Activated naive CD8-positive, alpha-beta T cell (primary cell): Measurements from ENCODE around the gene COLQ.
"Not testable (repeated sequence)": the region's sequence is repeated elsewhere in the genome, so short reads cannot be mapped to it uniquely, and the experiment has no call there.

Experiments
- H3K27ac Mint-ChIP-seq: one replicate; pipeline ENCODE4 v1.8.0; 2021; ENCODE audit warnings: mixed read lengths
- H3K27me3 Mint-ChIP-seq: one replicate; pipeline ENCODE4 v1.8.0; 2021; ENCODE audit warnings: mixed read lengths
- H3K36me3 Mint-ChIP-seq: one replicate; pipeline ENCODE4 v1.8.0; 2021; ENCODE audit warnings: mixed read lengths
- H3K4me1 Mint-ChIP-seq: one replicate; pipeline ENCODE4 v1.8.0; 2021; ENCODE audit warnings: low read depth, mixed read lengths
- H3K4me3 Mint-ChIP-seq: one replicate; pipeline ENCODE4 v1.8.0; 2021; ENCODE audit warnings: mild to moderate bottlenecking, mixed read lengths
- H3K9me3 Mint-ChIP-seq: one replicate; pipeline ENCODE4 v1.8.0; 2021; ENCODE audit warnings: low read depth, mixed read lengths

The COLQ gene

DNA sequence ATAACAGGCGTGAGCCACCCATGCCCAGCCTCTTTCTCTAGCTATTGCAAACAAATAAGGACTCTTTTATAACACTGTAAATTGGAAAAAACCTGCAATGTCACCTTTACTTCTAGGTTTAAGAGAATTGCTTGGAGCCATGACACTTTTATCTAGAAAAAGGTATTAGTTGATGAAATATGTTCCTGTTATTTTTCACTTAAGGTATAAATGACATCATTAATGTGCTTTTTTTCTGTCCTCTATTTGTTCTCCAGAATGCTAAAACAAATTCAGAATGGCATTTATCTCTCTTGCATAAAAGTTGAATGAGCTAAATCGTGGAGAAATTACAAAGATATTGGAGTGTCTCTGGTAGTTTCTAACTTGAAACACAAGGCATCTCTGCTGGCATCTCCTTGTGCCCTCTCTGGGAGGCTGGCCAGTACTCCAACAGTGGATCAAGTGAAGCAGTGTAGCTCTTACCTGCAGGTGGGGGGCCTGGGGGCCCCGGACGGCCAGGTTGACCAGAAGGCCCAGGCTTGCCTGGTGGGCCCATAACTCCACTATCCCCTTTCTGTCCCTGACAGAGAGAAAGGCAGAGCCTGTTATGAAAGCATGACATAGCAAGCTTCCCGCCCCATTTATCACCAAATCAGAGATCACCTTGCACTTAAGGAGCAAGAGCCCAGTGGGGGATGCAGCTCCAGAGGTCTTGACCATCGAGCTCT lies 55.5 kb downstream of the COLQ start:
- H3K36me3 Mint-ChIP-seq: no peaks in the 10 kb centered on the region
- H3K4me1 Mint-ChIP-seq: peaks cover 11% of the 10 kb centered on the region
- H3K9me3 Mint-ChIP-seq: no peaks in the 10 kb centered on the region
- no peaks in the 10 kb centered on the region for H3K27me3 Mint-ChIP-seq
- no peak overlapping the region for H3K27ac Mint-ChIP-seq
- H3K4me3 Mint-ChIP-seq: no peak overlapping the region

- Mint-ChIP-seq H3K27ac (no peak overlapping the region), H3K4me1 (peaks cover 18% of the 10 kb centered on the region), H3K36me3 (peaks cover 4% of the 10 kb centered on the region), H3K9me3 (peaks cover 4% of the 10 kb centered on the region), H3K27me3 (no peaks in the 10 kb centered on the region), H3K4me3 (no peak overlapping the region)
These were observed 59.1 kb downstream of the COLQ start for GRCh38 chr3:15462451-15462850.

- H3K4me1 Mint-ChIP-seq: peaks cover 18% of the 10 kb centered on the region
- H3K4me3 Mint-ChIP-seq: no peak overlapping the region
- H3K9me3 Mint-ChIP-seq: peaks cover 4% of the 10 kb centered on the region
- no peak overlapping the region for H3K27ac Mint-ChIP-seq
- H3K36me3 Mint-ChIP-seq: peaks cover 4% of the 10 kb centered on the region
- no peaks in the 10 kb centered on the region for H3K27me3 Mint-ChIP-seq
These were observed 60.5 kb downstream of the COLQ start for GRCh38 chr3:15460891-15461531.

GRCh38 chr3:15458212-15458780 lies 63.2 kb downstream of the COLQ start:
- H3K27me3 Mint-ChIP-seq: no peaks in the 10 kb centered on the region
- H3K36me3 Mint-ChIP-seq: peaks cover 5% of the 10 kb centered on the region
- H3K4me3 Mint-ChIP-seq: no peak overlapping the region
- peaks cover 4% of the 10 kb centered on the region for H3K9me3 Mint-ChIP-seq
- H3K27ac Mint-ChIP-seq: no peak overlapping the region
- peaks cover 18% of the 10 kb centered on the region for H3K4me1 Mint-ChIP-seq

DNA sequence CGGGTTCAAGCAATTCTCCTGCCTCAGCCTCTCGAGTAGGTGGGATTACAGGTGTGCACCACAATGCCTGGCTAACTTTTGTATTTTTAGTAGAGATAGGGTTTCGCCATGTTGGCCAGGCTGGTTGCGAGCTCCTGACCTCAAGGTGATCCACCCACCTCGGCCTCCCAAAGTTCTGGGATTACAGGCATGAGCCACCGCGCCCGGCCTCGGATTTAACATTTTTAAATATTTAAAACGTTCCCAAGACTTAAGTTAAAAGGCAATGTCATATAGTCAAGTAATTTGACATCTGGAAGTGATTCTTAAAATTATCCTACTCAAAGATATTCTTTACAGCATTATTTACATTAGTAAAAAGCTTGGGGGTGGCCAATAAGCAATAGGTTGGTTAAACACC lies 64.6 kb downstream of the COLQ start:
- not testable (repeated sequence) for H3K36me3 Mint-ChIP-seq, H3K9me3 Mint-ChIP-seq

DNA sequence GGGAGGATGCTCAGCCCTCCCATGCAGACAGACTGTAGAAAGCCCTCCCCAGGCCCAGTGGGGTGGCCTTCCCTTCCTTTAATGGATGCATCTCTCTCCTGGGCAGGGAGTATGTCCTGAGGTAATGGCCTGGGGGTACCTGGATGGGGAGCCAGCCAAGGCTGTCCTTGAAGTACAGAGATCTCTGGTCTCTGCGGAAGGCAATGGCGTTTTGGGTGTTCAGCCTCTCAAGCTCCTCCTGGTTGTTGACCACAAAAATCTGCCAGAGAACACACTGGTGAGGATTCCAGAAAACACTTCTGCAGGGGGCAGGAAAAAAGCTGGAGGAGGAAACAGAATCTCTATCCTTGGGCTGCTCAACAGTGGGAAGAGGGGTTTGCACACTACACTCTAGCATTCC lies 65.2 kb downstream of the COLQ start:
- no peak overlapping the region for H3K4me3 Mint-ChIP-seq
- H3K9me3 Mint-ChIP-seq: peaks cover 4% of the 10 kb centered on the region
- H3K27me3 Mint-ChIP-seq: no peaks in the 10 kb centered on the region
- no peak overlapping the region for H3K27ac Mint-ChIP-seq
- H3K36me3 Mint-ChIP-seq: peaks cover 5% of the 10 kb centered on the region
- peaks cover 10% of the 10 kb centered on the region for H3K4me1 Mint-ChIP-seq

More for the DNA sequence above, 64.6 kb downstream of the COLQ start:
- not testable (repeated sequence) for H3K27ac Mint-ChIP-seq, H3K27me3 Mint-ChIP-seq, H3K4me3 Mint-ChIP-seq
- H3K4me1 Mint-ChIP-seq: peaks cover 13% of the 10 kb centered on the region

DNA sequence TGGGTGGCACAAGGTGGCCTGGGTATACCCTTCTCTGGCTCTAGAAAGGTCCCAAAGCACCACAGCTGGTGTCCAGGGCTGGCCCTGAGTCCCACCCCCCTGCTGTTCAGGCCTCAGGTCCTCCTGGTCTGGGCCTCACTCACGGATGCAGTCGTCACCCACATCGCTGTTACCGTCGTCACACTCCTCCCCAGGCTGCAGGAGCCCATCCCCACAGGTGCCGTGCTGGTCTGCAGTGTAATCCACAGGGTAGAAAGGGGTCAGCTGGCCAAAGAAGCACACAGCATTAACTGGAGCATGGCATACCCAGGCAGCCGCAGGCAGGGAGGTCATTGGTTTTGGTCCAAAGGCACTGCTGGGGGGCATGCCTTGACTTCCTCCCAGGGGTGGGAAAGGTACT lies 65.8 kb downstream of the COLQ start:
- Mint-ChIP-seq H3K4me1 (peaks cover 4% of the 10 kb centered on the region), H3K36me3 (peaks cover 5% of the 10 kb centered on the region), H3K27me3 (no peaks in the 10 kb centered on the region), H3K27ac (no peak overlapping the region), H3K9me3 (peaks cover 4% of the 10 kb centered on the region), H3K4me3 (no peak overlapping the region)

DNA sequence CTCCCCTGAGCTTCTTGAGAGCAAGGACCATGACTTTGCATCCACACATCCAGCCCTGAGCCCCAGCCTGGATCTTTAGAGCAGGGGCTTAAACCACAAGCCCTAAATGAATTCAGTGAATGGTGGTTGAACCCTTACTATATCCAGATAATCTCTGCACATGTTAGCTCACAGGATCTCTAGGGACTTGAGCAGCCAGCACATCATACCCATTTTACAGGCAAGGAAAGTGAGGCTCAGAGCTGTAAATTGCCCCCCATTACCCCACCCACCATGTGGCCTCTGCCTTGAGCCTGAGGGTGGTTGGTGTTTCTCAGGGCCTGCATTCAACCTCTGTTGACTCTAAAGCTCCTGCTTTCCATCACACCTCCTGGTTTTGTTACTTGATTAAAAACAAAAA lies 66.5 kb downstream of the COLQ start:
- peaks cover 9% of the 10 kb centered on the region for H3K36me3 Mint-ChIP-seq
- no peaks in the 10 kb centered on the region for H3K27me3 Mint-ChIP-seq
- peaks cover 4% of the 10 kb centered on the region for H3K9me3 Mint-ChIP-seq
- H3K4me3 Mint-ChIP-seq: no peak overlapping the region
- H3K4me1 Mint-ChIP-seq: no peaks in the 10 kb centered on the region
- no peak overlapping the region for H3K27ac Mint-ChIP-seq

- H3K36me3 Mint-ChIP-seq: peaks cover 9% of the 10 kb centered on the region
- H3K4me1 Mint-ChIP-seq: no peaks in the 10 kb centered on the region
- H3K4me3 Mint-ChIP-seq: no peak overlapping the region
- H3K27ac Mint-ChIP-seq: no peak overlapping the region
- H3K27me3 Mint-ChIP-seq: no peaks in the 10 kb centered on the region
- H3K9me3 Mint-ChIP-seq: peaks cover 4% of the 10 kb centered on the region
These were observed 67.4 kb downstream of the COLQ start for GRCh38 chr3:15453991-15454625.

GRCh38 chr3:15453501-15453900 lies 68.0 kb downstream of the COLQ start:
- no peak overlapping the region for H3K27ac Mint-ChIP-seq
- no peaks in the 10 kb centered on the region for H3K27me3 Mint-ChIP-seq
- peaks cover 4% of the 10 kb centered on the region for H3K9me3 Mint-ChIP-seq
- no peaks in the 10 kb centered on the region for H3K4me1 Mint-ChIP-seq
- H3K4me3 Mint-ChIP-seq: no peak overlapping the region
- peaks cover 9% of the 10 kb centered on the region for H3K36me3 Mint-ChIP-seq

GRCh38 chr3:15452961-15453360 lies 68.5 kb downstream of the COLQ start:
- no peaks in the 10 kb centered on the region for H3K9me3 Mint-ChIP-seq
- H3K27ac Mint-ChIP-seq: no peak overlapping the region
- H3K36me3 Mint-ChIP-seq: peaks cover 5% of the 10 kb centered on the region
- H3K4me1 Mint-ChIP-seq: no peaks in the 10 kb centered on the region
- H3K4me3 Mint-ChIP-seq: no peak overlapping the region
- H3K27me3 Mint-ChIP-seq: no peaks in the 10 kb centered on the region

GRCh38 chr3:15452156-15452555 lies 69.3 kb downstream of the COLQ start:
- Mint-ChIP-seq H3K4me1 (no peaks in the 10 kb centered on the region), H3K27me3 (no peaks in the 10 kb centered on the region), H3K4me3 (no peak overlapping the region), H3K27ac (no peak overlapping the region), H3K36me3 (peaks cover 5% of the 10 kb centered on the region), H3K9me3 (no peaks in the 10 kb centered on the region)

DNA sequence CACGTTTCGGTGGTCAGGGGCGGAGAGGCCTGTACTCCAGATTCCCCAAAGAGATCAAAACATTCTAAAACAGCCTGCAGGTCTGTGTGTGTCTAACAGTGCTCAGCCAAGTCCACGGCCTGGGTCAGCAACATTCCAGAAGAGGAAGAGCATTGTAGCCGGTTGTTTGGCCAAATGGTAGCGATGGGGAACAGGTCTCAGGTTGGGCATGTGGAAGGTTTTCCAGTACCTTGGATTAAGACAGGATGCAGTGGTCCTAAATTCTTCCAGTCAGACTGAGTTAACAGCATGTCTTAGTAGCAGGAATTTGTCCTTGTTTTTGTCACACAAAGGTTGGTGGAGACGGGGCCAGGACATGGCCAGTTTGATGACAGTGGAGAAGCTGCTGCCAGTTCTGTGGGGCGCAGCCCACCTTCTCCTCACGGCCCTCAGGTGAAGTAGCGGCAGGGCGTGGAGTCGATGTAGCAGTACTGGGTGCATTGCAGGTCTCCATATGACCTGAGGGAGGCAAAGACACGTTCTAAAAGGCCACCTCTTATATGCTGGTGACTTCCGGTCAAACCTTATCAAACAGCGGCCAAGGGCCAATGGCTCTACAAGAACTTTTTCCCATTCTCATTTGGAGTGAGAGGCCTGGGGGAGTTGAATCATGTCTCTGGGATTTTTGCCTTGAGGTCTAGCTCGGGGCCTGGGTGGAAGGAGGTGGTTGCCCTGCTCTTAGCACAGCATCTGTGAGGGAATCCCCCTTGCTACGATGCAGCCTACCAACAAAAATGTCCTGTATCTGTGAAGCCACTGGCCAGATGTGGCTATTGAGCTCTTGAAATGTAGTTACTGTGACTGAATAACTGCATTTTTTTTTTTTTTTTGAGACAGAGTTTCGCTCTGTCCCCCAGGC lies 70.0 kb downstream of the COLQ start:
- Mint-ChIP-seq H3K36me3 (peaks cover 5% of the 10 kb centered on the region), H3K4me3 (no peak overlapping the region), H3K27ac (no peak overlapping the region), H3K4me1 (no peaks in the 10 kb centered on the region), H3K9me3 (no peaks in the 10 kb centered on the region), H3K27me3 (no peaks in the 10 kb centered on the region)

DNA sequence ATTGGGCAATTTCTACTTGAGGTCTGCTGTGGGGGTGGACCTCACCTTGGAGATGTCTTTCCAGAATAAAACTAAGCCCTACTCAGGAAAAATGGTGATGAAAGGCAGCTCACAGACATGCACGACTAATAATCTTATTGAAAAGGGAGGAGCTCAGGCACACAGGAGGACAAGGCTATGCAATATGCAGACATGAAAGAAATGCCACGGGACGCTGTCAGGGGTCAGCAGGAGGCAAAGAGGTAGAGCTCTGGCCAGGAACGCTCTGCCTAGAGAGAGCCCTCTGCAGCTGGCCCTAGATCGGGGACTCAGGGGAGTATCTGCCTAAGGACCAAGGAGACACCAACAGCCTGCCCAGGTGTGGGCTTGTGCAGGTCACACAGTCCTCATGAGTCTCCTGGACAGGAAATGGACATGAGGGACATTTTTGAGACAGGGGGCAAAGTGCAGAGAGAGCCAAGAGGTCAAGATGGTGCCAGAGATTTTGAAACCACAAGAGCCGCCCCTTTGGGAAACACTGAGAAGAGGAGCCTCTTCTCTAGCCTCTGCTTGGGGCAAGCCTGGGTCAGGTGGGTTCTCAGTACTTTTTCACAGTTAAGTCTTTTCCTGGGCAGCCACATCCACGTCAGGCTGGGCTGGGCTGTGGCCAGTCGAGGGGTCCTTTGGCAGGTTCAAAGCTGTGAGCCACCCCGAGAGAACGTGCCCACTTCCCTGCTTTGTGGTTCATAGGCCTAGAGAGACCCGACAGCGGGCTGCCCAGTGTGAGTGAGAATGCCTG lies 70.9 kb downstream of the COLQ start:
- Mint-ChIP-seq H3K9me3 (no peaks in the 10 kb centered on the region), H3K36me3 (peaks cover 5% of the 10 kb centered on the region), H3K4me3 (no peak overlapping the region), H3K27me3 (no peaks in the 10 kb centered on the region), H3K4me1 (no peaks in the 10 kb centered on the region), H3K27ac (no peak overlapping the region)
